Pancreas (tissue), 10 donors: Measurements from ENCODE around the gene ACSM3. TPM values are rescaled to one million over a fixed set of nuclear protein-coding genes. Genes with fewer than 3 reads are reported as not detected.
"Not testable (repeated sequence)": the region's sequence is repeated elsewhere in the genome, so short reads cannot be mapped to it uniquely, and the experiment has no call there.

ENCODE experiments used
- ATAC-seq, 4 donors: fragments of 200-7000 bp; cut with Tn5 transposase; one replicate each; pipeline versions ENCODE4 v1.8.0 to v1.9.1; 2020; ENCODE audit warnings: mild to moderate bottlenecking in 4 of 4, moderate library complexity in 4 of 4
- DNase-seq, 6 donors: peaks; one replicate each; pipeline ENCODE4 v3.0.0-alpha.2; 2020
- FAIRE-seq: peaks from 2 replicates; lab custom pipeline; 2012; peaks lifted over from hg19 to GRCh38; lab: Jason Lieb, UNC
- H3K27ac ChIP-seq, 4 donors: fragments of 200-600 bp; sonication (generic); 1 replicate in 3 of 4; 2 replicates in 1 of 4; pipeline versions ENCODE4 v1.5.0 to v1.8.0; 2020
- H3K27me3 ChIP-seq, 4 donors: fragments of 200-600 bp; one replicate each; pipeline ENCODE4 v1.8.0; 2021
- H3K36me3 ChIP-seq, 3 donors: fragments of 200-600 bp; sonication (generic) in 1 of 3; one replicate each; pipeline versions ENCODE4 v1.5.0 to v1.8.0; 2020 to 2021
- H3K4me1 ChIP-seq, 3 donors: fragments of 200-600 bp; one replicate each; pipeline ENCODE4 v1.8.0; 2021
- H3K4me3 ChIP-seq, 4 donors: fragments of 200-600 bp; sonication (generic) in 2 of 4; one replicate each; pipeline versions ENCODE4 v1.5.0 to v1.8.0; 2020 to 2021
- H3K9me3 ChIP-seq, 4 donors: fragments of 200-600 bp; one replicate each; pipeline ENCODE4 v1.8.0; 2021
- WGBS, 2 donors: extraction: QIAGEN DNeasy Blood & Tissue Kit; methylation state at CpG; one replicate each; pipeline ENCODE4 v1.1.7; 2013; 5-methylcytosine and 5-hydroxymethylcytosine counted together
- intact Hi-C, 3 donors: fragments of 100-400 bp; cut with DNase I; formaldehyde crosslinking; loops; one replicate each; pipeline versions ENCODE4 v1.11.1 to v1.14.2; 2022
- polyA plus RNA-seq, 2 donors: library from polyadenylated mRNA; stranded (reverse); fragments of 200-250 nt; gene quantifications; one replicate each; pipeline ENCODE4 v1.2.3, GENCODE V29; 2013
- total RNA-seq, 6 donors: library from RNA; stranded (reverse); fragmentation: NEBNext Ultra II Directional in 4 of 6; extraction: Animal tissue kit (Norgen Biotek cat#: 25700) in 4 of 6; gene quantifications; one replicate each; pipeline versions ENCODE4 v1.2.1 to v1.2.4, GENCODE V29; 2021 to 2023
- TF ChIP-seq, protein P1 (sequence below), 4 donors: fragments of 200-600 bp; sonication (generic) in 3 of 4; IDR thresholded peaks; one replicate each; pipeline versions ENCODE4 v1.5.0 to v1.8.0; 2021; ENCODE audit warnings: antibody characterized with exemption in 4 of 4
- donor health status: healthy with polysubstance abuse.
- donor health status: DM: no; HTN: no; CAD: no; lungs with moderate emphysema.
- donor health status: DM: no; HTN: no; CAD: no.
- donor health status: control.
- donor health status: control.
- donor health status: Bipolar disorder and iron deficiency.
- donor health status: DM: yes; HTN: yes; CAD: no.
- donor health status: DM: no; HTN: no; CAD: no.
- donor health status: DM: no; HTN: no; CAD: no.
- donor health status: DM: yes; HTN: yes; CAD: no.

The ACSM3 gene, protein sequence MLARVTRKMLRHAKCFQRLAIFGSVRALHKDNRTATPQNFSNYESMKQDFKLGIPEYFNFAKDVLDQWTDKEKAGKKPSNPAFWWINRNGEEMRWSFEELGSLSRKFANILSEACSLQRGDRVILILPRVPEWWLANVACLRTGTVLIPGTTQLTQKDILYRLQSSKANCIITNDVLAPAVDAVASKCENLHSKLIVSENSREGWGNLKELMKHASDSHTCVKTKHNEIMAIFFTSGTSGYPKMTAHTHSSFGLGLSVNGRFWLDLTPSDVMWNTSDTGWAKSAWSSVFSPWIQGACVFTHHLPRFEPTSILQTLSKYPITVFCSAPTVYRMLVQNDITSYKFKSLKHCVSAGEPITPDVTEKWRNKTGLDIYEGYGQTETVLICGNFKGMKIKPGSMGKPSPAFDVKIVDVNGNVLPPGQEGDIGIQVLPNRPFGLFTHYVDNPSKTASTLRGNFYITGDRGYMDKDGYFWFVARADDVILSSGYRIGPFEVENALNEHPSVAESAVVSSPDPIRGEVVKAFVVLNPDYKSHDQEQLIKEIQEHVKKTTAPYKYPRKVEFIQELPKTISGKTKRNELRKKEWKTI
- total RNA-seq (100 to 1,000 TPM in 1 of 6 donors, 10 to 100 TPM in 5; 39.1 to 104 (median 44.1) TPM), polyA plus RNA-seq (10 to 100 TPM; 50.0 to 67.5 TPM)

DNA sequence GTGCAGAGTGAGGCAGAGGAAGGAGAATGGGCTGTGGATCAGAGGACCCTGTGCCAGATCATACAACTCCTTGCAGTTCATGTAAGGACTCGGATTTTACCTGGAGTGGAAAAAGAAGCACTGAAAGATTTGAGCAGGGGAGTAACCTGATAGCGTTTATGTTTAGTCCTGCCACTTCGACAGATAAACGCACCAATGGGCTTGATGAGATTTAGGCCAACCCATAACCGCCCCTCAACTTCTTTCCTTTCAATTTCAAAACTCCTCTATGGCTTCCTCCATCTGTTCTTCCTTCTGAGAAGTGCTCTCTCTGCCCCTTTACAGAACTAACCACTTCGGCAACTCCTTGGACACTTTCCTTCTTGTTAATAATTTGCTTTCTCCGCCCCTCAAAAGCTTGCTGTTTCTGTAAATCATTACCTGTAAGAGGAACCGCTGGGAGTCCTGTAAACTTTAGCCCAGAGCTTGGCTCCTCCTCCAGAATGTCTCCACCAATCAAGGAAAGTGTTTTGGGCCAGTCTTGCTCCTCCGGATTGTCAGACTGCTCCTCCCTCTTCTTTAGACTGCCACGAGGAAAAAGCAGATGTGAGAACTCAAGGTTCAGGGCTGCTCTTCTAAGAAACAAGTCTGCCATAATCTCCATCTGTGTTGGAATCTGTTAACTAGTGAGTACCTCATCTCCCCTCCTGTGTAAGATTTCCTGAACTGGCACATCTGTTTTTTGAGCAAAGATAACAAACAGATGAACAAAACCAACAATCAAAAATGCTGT is at the start of gene ACSM3:
Gene ACSM3, plus strand, starts transcription at position 554 of the 772 bp plus-strand sequence. CDS start 6,021 bp downstream, outside the sequence.
- Histone ChIP-seq H3K27ac (peak within 1 kb of the TSS; percentile 59 to 84 (median 74)), H3K4me1 (peaks cover 0 to 11% (median 7%) of the 10 kb centered on the region in 3 donors), H3K36me3 (no peaks in the 10 kb centered on the region), H3K9me3 (no peaks in the 10 kb centered on the region), H3K4me3 (peak within 1 kb of the TSS; percentile 7 to 48 (median 20)), H3K27me3 (no peaks in the 10 kb centered on the region)
- WGBS, 2 donors = 2 to 5% methylated on average over 10 of the region's 10 CpGs
- intact Hi-C loops = no loop called here
- DNase-seq (peak in 4 of 6 donors; percentile 59 to 89 (median 88)), FAIRE-seq (peak; percentile 97), ATAC-seq (peak; percentile 96 to 99 (median 97))
- TF ChIP-seq, protein P1, sequence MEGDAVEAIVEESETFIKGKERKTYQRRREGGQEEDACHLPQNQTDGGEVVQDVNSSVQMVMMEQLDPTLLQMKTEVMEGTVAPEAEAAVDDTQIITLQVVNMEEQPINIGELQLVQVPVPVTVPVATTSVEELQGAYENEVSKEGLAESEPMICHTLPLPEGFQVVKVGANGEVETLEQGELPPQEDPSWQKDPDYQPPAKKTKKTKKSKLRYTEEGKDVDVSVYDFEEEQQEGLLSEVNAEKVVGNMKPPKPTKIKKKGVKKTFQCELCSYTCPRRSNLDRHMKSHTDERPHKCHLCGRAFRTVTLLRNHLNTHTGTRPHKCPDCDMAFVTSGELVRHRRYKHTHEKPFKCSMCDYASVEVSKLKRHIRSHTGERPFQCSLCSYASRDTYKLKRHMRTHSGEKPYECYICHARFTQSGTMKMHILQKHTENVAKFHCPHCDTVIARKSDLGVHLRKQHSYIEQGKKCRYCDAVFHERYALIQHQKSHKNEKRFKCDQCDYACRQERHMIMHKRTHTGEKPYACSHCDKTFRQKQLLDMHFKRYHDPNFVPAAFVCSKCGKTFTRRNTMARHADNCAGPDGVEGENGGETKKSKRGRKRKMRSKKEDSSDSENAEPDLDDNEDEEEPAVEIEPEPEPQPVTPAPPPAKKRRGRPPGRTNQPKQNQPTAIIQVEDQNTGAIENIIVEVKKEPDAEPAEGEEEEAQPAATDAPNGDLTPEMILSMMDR (IDR thresholded peaks at IDR 0.05) = no peak

DNA sequence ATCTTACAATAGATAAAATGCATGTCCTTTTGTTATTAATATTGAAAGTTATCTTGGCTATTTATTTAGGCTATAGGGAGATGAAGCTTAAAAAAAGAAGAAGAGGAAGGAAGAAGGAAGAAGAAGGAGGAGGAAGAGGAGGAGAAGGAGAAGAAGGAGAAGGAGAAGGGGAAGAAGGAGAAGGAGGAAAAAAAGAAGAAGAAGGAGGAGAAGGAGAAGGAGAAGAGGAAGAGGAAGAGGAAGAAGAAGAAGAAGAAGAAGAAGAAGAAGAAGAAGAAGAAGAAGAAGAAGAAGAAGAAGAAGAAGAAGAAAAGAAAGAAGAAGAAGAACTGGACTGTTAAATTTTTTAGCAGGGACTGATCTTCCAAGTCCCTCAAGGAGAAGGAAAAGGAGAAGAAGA is 46.1 kb upstream of the ACSM3 start:
- H3K4me1 ChIP-seq, H3K27ac ChIP-seq, ATAC-seq, H3K36me3 ChIP-seq, H3K4me3 ChIP-seq, DNase-seq, H3K9me3 ChIP-seq, H3K27me3 ChIP-seq, FAIRE-seq, intact Hi-C loops: not testable (repeated sequence)

DNA sequence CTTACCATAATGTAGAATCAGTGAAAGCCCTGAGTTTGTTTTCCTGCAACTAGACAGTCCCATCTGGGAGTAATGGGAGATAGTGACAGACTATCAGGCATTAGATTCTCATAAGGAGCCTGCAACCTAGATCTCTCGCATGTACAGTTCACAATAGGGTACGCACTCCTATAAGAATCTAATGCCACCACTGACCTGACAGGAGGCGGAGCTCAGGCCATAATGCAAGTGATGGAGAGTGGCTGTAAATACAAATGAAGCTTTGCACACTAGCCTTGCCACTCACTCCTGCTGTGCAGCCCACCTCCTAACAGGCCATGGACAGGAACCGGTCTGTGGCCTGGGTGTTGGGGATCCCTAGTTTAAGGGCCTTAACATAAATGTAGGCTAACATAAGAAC is 43.6 kb upstream of the ACSM3 start:
- intact Hi-C loops = no loop called here
- ATAC-seq (no peak), FAIRE-seq (no peak), DNase-seq (no peak)
- no peak overlapping the region for H3K27ac ChIP-seq
- TF ChIP-seq, protein P1 (IDR thresholded peaks at IDR 0.05) = no peak
- H3K27me3 ChIP-seq = no peaks in the 10 kb centered on the region
- H3K4me3 ChIP-seq = no peak overlapping the region
- H3K4me1 ChIP-seq = no peaks in the 10 kb centered on the region
- no peaks in the 10 kb centered on the region for H3K9me3 ChIP-seq
- H3K36me3 ChIP-seq = no peaks in the 10 kb centered on the region
- 92 to 97% methylated on average over 4 of the region's 4 CpGs for WGBS, 2 donors

DNA sequence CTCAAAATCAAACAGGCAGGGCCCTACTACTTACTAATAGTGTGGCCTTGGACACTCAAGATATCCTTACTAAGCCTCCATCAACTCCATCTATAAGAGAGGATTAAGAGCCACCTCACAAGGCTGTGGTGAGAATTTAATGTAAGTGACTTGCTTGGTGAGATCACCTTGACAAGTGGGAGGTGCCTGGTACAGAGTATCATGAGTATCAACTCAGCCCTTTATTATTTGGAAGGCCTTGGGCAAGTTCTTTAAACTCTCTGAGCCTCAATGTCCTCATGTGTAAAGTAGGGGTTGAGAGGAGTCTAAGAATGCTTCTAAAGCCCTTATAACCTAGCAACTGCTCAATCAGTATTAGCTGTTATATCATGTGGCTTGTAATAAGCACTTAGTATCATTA is 37.2 kb upstream of the ACSM3 start:
- intact Hi-C loops = no loop called here
- DNase-seq = no peak
- H3K27ac ChIP-seq = no peak overlapping the region
- no peak overlapping the region for H3K4me3 ChIP-seq
- no peak for FAIRE-seq
- TF ChIP-seq, protein P1 (IDR thresholded peaks at IDR 0.05) = no peak
- H3K4me1 ChIP-seq = no peaks in the 10 kb centered on the region
- no peak for ATAC-seq
- H3K9me3 ChIP-seq = no peaks in the 10 kb centered on the region
- H3K27me3 ChIP-seq = no peaks in the 10 kb centered on the region
- H3K36me3 ChIP-seq = no peaks in the 10 kb centered on the region

DNA sequence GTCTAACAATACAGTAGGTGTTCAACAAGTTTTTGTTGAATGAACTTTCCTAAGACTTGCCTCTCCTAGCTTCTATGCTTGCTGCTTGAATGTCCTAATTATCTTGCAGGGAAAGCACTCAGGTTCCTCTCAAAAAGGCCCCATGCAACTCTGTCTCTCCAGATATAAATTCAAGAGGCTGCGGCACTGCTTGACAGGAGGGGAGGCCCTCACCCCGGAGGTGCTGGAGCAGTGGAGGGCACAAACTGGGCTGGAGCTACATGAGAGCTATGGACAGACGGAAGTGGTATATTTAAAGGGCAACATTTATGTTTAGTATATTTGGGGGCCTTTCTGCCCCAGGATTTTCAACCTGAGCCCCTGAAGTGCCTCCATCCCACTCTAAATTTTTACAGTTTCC is 36.6 kb upstream of the ACSM3 start:
- DNase-seq (no peak), FAIRE-seq (no peak), ATAC-seq (no peak)
- WGBS, 2 donors = 79 to 82% methylated on average over 3 of the region's 3 CpGs
- no peak overlapping the region for H3K27ac ChIP-seq
- no peaks in the 10 kb centered on the region for H3K36me3 ChIP-seq
- no peaks in the 10 kb centered on the region for H3K27me3 ChIP-seq
- no peaks in the 10 kb centered on the region for H3K4me1 ChIP-seq
- H3K9me3 ChIP-seq = no peaks in the 10 kb centered on the region
- intact Hi-C loops = no loop called here
- TF ChIP-seq, protein P1 (IDR thresholded peaks at IDR 0.05) = no peak
- H3K4me3 ChIP-seq = no peak overlapping the region
